ENCODE data around the gene ATP5F1E.

ATP5F1E gene

GRCh38 chr20:59032023-59032712, at the start of gene ATP5F1E:
ATP5F1E (minus strand) TSS chr20:59032335; CDS start chr20:59032251, 84 bp downstream.
- peak; percentile 88 for DNase-seq (ENCODE audit: low read depth, low spot score)

GRCh38 chr20:59081036-59081435, 48.9 kb upstream of the ATP5F1E start:
- DNase-seq (ENCODE audit: low read depth, low spot score): no peak

GRCh38 chr20:59078231-59078630, 46.1 kb upstream of the ATP5F1E start:
- no peak for DNase-seq (ENCODE audit: low read depth, low spot score)

GRCh38 chr20:59077705-59078104, 45.6 kb upstream of the ATP5F1E start:
- DNase-seq (ENCODE audit: low read depth, low spot score): no peak

- no peak for DNase-seq (ENCODE audit: low read depth, low spot score)
These were observed 43.9 kb upstream of the ATP5F1E start for GRCh38 chr20:59075934-59076508.

- no peak for DNase-seq (ENCODE audit: low read depth, low spot score)
These were observed 42.3 kb upstream of the ATP5F1E start for GRCh38 chr20:59074456-59074855.

- DNase-seq (ENCODE audit: low read depth, low spot score): no peak
These were observed 41.4 kb upstream of the ATP5F1E start for GRCh38 chr20:59073582-59073981.

- no peak for DNase-seq (ENCODE audit: low read depth, low spot score)
These were observed 39.1 kb upstream of the ATP5F1E start for GRCh38 chr20:59071216-59071615.

- DNase-seq (ENCODE audit: low read depth, low spot score): no peak
These were observed 36.9 kb upstream of the ATP5F1E start for GRCh38 chr20:59069026-59069425.

GRCh38 chr20:59068534-59068933, 36.4 kb upstream of the ATP5F1E start:
- DNase-seq (ENCODE audit: low read depth, low spot score): no peak

- DNase-seq (ENCODE audit: low read depth, low spot score): no peak
These were observed 32.1 kb upstream of the ATP5F1E start for GRCh38 chr20:59064214-59064722.

- no peak for DNase-seq (ENCODE audit: low read depth, low spot score)
These were observed 31.5 kb upstream of the ATP5F1E start for GRCh38 chr20:59063358-59064213.

- DNase-seq (ENCODE audit: low read depth, low spot score): no peak
These were observed 29.9 kb upstream of the ATP5F1E start for GRCh38 chr20:59062081-59062480.

GRCh38 chr20:59055302-59055701, 23.2 kb upstream of the ATP5F1E start:
- no peak for DNase-seq (ENCODE audit: low read depth, low spot score)

- no peak for DNase-seq (ENCODE audit: low read depth, low spot score)
These were observed 19.6 kb upstream of the ATP5F1E start for GRCh38 chr20:59051666-59052185.

GRCh38 chr20:59050437-59050836, 18.3 kb upstream of the ATP5F1E start:
- no peak for DNase-seq (ENCODE audit: low read depth, low spot score)

GRCh38 chr20:59048681-59049030, 16.5 kb upstream of the ATP5F1E start:
- no peak for DNase-seq (ENCODE audit: low read depth, low spot score)

GRCh38 chr20:59047938-59048680, 16.0 kb upstream of the ATP5F1E start:
- DNase-seq (ENCODE audit: low read depth, low spot score): no peak

- DNase-seq (ENCODE audit: low read depth, low spot score): no peak
These were observed 14.7 kb upstream of the ATP5F1E start for GRCh38 chr20:59046862-59047261.

- no peak for DNase-seq (ENCODE audit: low read depth, low spot score)
These were observed 12.7 kb upstream of the ATP5F1E start for GRCh38 chr20:59044796-59045195.

GRCh38 chr20:59044295-59044694, 12.2 kb upstream of the ATP5F1E start:
- no peak for DNase-seq (ENCODE audit: low read depth, low spot score)

- DNase-seq (ENCODE audit: low read depth, low spot score): no peak
These were observed 11.6 kb upstream of the ATP5F1E start for GRCh38 chr20:59043698-59044097.
